HEK293 (cell line): ENCODE data around the gene AURKB.
A peak's percentile ranks its signal among the peaks of the same experiment; 100 is the strongest.

Experiments used
- BCL11A ChIP-seq: fragments of 450-650 bp; formaldehyde crosslinking; IDR thresholded peaks from 2 replicates; pipeline ENCODE4 v1.5.1; 2016; ENCODE audit warnings: low read depth, missing biosample characterization, missing genetic modification characterization
- HOXD13 ChIP-seq: sonication (generic); formaldehyde crosslinking; IDR thresholded peaks from 2 replicates; pipeline ENCODE4 v1.8.0; 2022; ENCODE audit warnings: missing genetic modification reagents, borderline replicate concordance
- SALL2 ChIP-seq: fragments of 450-650 bp; formaldehyde crosslinking; IDR thresholded peaks from 2 replicates; pipeline ENCODE4 v1.5.0; 2017; ENCODE audit warnings: missing biosample characterization, mild to moderate bottlenecking, missing genetic modification characterization, borderline replicate concordance
- YY2 ChIP-seq: fragments of 450-650 bp; formaldehyde crosslinking; IDR thresholded peaks from 2 replicates; pipeline ENCODE4 v1.5.1; 2016; ENCODE audit warnings: missing biosample characterization, missing genetic modification characterization
- ZBTB17 ChIP-seq: fragments of 450-650 bp; formaldehyde crosslinking; IDR thresholded peaks from 2 replicates; pipeline ENCODE4 v1.5.1; 2016; ENCODE audit warnings: missing biosample characterization, missing genetic modification characterization
- ZNF112 ChIP-seq: fragments of 450-650 bp; formaldehyde crosslinking; IDR thresholded peaks from 2 replicates; pipeline ENCODE4 v1.5.0; 2017; ENCODE audit warnings: missing biosample characterization, missing genetic modification characterization
- ZNF114 ChIP-seq: fragments of 450-650 bp; formaldehyde crosslinking; IDR thresholded peaks from 2 replicates; pipeline ENCODE4 v1.5.0; 2017; ENCODE audit warnings: missing biosample characterization, missing genetic modification characterization
- ZNF133 ChIP-seq: fragments of 450-650 bp; formaldehyde crosslinking; IDR thresholded peaks from 2 replicates; pipeline ENCODE4 v1.5.1; 2016; ENCODE audit warnings: missing biosample characterization, missing genetic modification characterization
- ZNF184 ChIP-seq: fragments of 450-650 bp; IDR thresholded peaks from 2 replicates; pipeline ENCODE4 v1.5.1; 2018; ENCODE audit warnings: missing biosample characterization, mild to moderate bottlenecking, missing genetic modification characterization
- ZNF214 ChIP-seq: fragments of 450-650 bp; formaldehyde crosslinking; IDR thresholded peaks from 2 replicates; pipeline ENCODE4 v1.5.1; 2017; ENCODE audit warnings: missing biosample characterization, mild to moderate bottlenecking, missing genetic modification characterization, borderline replicate concordance
- ZNF221 ChIP-seq: fragments of 450-650 bp; formaldehyde crosslinking; IDR thresholded peaks from 2 replicates; pipeline ENCODE4 v1.5.1; 2017; ENCODE audit warnings: missing biosample characterization, missing genetic modification characterization, borderline replicate concordance
- ZNF37A ChIP-seq: fragments of 450-650 bp; IDR thresholded peaks from 2 replicates; pipeline ENCODE4 v1.5.1; 2018; ENCODE audit warnings: missing biosample characterization, missing genetic modification characterization
- ZNF530 ChIP-seq: fragments of 450-650 bp; formaldehyde crosslinking; IDR thresholded peaks from 2 replicates; pipeline ENCODE4 v1.5.1; 2016; ENCODE audit warnings: low read depth, missing biosample characterization, missing genetic modification characterization
- ZNF626 ChIP-seq: fragments of 450-650 bp; sonication (Bioruptor Pico); formaldehyde crosslinking; IDR thresholded peaks from 2 replicates; pipeline ENCODE4 v1.5.1; 2018; ENCODE audit warnings: missing biosample characterization, missing genetic modification characterization, inconsistent platforms
- ZNF677 ChIP-seq: fragments of 450-650 bp; IDR thresholded peaks from 2 replicates; pipeline ENCODE4 v1.5.0; 2018; ENCODE audit warnings: missing biosample characterization, mild to moderate bottlenecking, missing genetic modification characterization, moderate library complexity
- ZNF768 ChIP-seq: fragments of 450-650 bp; formaldehyde crosslinking; IDR thresholded peaks from 2 replicates; pipeline ENCODE4 v1.5.1; 2018; ENCODE audit warnings: missing biosample characterization, mild to moderate bottlenecking, missing genetic modification characterization
- ZNF777 ChIP-seq: fragments of 450-650 bp; formaldehyde crosslinking; IDR thresholded peaks from 2 replicates; pipeline ENCODE4 v1.5.1; 2017; ENCODE audit warnings: missing biosample characterization, missing genetic modification characterization, borderline replicate concordance
- ZSCAN16 ChIP-seq: fragments of 450-650 bp; formaldehyde crosslinking; IDR thresholded peaks from 2 replicates; pipeline ENCODE4 v1.5.1; 2016; ENCODE audit warnings: missing biosample characterization, missing genetic modification characterization
- ZSCAN23 ChIP-seq: fragments of 450-650 bp; formaldehyde crosslinking; IDR thresholded peaks from 2 replicates; pipeline ENCODE4 v1.5.1; 2016; ENCODE audit warnings: missing biosample characterization, missing genetic modification characterization
- TF ChIP-seq, protein P1 (sequence below): fragments of 450-650 bp; formaldehyde crosslinking; IDR thresholded peaks from 2 replicates; pipeline ENCODE4 v1.5.1; 2016; ENCODE audit warnings: missing biosample characterization, missing genetic modification characterization
- TF ChIP-seq, protein P2 (sequence below): fragments of 450-650 bp; formaldehyde crosslinking; IDR thresholded peaks from 2 replicates; pipeline ENCODE4 v1.5.1; 2016; ENCODE audit warnings: missing biosample characterization, missing genetic modification characterization
- TF ChIP-seq, protein P3 (sequence below): fragments of 450-650 bp; formaldehyde crosslinking; IDR thresholded peaks from 2 replicates; pipeline ENCODE4 v1.5.1; 2017; ENCODE audit warnings: missing biosample characterization, missing genetic modification characterization
- TF ChIP-seq, protein P4 (sequence below): sonication (generic); formaldehyde crosslinking; IDR thresholded peaks from 2 replicates; pipeline ENCODE4 v1.8.1; 2022; ENCODE audit warnings: mild to moderate bottlenecking, moderate library complexity, missing genetic modification reagents
- TF ChIP-seq, protein P5 (sequence below): IDR thresholded peaks from 2 replicates; pipeline ENCODE4 v1.6.1; 2011; ENCODE audit warnings: mild to moderate bottlenecking, low read depth, low read length, borderline replicate concordance
- TF ChIP-seq, protein P6 (sequence below): fragments of 450-650 bp; formaldehyde crosslinking; IDR thresholded peaks from 2 replicates; pipeline ENCODE4 v1.5.1; 2016; ENCODE audit warnings: missing biosample characterization, missing genetic modification characterization

AURKB gene

DNA sequence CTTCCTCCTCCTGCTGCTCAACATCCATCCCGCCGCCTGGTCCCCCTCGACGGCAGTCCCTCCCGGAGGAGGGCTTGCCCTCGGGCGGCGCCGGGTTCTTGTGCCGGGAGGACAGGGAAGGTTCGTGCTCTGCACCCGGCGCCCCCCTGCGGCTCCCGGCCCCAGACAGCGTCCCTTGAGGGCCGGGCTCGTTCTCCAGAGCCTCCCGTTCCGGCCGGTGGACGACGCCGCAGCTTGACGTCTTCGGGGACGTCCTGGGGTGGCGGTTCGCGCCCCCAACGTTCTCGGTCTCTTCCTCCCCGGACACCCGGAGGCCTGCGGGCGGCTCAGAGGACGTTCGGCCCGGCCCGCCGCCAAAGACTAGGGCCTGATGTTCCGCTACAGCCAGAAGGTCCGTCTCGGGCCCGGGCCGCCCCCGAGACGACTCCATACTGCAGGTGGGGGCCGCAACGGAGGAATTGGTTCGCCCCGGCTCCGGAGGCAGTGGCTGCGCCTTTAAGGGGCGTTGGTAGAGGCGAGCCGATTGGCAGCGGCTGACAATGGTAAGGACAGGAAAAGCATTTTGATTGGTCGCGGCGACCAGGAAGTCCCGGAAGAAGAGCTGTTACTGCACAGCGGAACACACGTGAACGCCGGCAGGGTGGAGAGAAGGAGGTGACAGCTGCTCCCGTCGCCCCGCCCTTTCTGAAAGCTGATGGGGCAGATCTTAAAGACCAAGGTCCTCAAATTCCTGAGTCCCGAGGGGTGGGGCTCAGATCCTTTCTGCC is 20.5 kb downstream of the AURKB start, which contains the start of gene BORCS6 (continued):
- TF ChIP-seq ZNF777 (tag by site-specific recombination): peak; percentile 90; the same call in 1 of the 2 replicates
- 0 out of 2 replicates have a peak, but pooled peaks have one; percentile 29 for TF ChIP-seq ZSCAN16 (tag by site-specific recombination)
- TF ChIP-seq ZNF221 (tag by site-specific recombination): no peak
- no peak for TF ChIP-seq ZNF626 (tag by site-specific recombination)
- no peak for TF ChIP-seq YY2 (tag by site-specific recombination)
- TF ChIP-seq HOXD13: no peak
- no peak for TF ChIP-seq ZNF133 (tag by site-specific recombination)
- TF ChIP-seq, protein P1, sequence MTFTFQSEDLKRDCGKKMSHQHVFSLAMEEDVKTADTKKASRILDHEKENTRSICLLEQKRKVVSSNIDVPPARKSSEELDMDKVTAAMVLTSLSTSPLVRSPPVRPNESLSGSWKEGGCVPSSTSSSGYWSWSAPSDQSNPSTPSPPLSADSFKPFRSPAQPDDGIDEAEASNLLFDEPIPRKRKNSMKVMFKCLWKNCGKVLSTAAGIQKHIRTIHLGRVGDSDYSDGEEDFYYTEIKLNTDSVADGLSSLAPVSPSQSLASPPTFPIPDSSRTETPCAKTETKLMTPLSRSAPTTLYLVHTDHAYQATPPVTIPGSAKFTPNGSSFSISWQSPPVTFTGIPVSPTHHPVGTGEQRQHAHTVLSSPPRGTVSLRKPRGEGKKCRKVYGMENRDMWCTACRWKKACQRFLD (tag by site-specific recombination): no peak
- TF ChIP-seq, protein P2, sequence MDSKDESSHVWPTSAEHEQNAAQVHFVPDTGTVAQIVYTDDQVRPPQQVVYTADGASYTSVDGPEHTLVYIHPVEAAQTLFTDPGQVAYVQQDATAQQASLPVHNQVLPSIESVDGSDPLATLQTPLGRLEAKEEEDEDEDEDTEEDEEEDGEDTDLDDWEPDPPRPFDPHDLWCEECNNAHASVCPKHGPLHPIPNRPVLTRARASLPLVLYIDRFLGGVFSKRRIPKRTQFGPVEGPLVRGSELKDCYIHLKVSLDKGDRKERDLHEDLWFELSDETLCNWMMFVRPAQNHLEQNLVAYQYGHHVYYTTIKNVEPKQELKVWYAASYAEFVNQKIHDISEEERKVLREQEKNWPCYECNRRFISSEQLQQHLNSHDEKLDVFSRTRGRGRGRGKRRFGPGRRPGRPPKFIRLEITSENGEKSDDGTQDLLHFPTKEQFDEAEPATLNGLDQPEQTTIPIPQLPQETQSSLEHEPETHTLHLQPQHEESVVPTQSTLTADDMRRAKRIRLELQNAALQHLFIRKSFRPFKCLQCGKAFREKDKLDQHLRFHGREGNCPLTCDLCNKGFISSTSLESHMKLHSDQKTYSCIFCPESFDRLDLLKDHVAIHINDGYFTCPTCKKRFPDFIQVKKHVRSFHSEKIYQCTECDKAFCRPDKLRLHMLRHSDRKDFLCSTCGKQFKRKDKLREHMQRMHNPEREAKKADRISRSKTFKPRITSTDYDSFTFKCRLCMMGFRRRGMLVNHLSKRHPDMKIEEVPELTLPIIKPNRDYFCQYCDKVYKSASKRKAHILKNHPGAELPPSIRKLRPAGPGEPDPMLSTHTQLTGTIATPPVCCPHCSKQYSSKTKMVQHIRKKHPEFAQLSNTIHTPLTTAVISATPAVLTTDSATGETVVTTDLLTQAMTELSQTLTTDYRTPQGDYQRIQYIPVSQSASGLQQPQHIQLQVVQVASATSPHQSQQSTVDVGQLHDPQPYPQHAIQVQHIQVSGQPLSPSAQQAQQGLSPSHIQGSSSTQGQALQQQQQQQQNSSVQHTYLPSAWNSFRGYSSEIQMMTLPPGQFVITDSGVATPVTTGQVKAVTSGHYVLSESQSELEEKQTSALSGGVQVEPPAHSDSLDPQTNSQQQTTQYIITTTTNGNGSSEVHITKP (tag by site-specific recombination): peak; percentile 98
- TF ChIP-seq, protein P3, sequence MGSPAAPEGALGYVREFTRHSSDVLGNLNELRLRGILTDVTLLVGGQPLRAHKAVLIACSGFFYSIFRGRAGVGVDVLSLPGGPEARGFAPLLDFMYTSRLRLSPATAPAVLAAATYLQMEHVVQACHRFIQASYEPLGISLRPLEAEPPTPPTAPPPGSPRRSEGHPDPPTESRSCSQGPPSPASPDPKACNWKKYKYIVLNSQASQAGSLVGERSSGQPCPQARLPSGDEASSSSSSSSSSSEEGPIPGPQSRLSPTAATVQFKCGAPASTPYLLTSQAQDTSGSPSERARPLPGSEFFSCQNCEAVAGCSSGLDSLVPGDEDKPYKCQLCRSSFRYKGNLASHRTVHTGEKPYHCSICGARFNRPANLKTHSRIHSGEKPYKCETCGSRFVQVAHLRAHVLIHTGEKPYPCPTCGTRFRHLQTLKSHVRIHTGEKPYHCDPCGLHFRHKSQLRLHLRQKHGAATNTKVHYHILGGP (tag by site-specific recombination): no peak
- TF ChIP-seq, protein P4, sequence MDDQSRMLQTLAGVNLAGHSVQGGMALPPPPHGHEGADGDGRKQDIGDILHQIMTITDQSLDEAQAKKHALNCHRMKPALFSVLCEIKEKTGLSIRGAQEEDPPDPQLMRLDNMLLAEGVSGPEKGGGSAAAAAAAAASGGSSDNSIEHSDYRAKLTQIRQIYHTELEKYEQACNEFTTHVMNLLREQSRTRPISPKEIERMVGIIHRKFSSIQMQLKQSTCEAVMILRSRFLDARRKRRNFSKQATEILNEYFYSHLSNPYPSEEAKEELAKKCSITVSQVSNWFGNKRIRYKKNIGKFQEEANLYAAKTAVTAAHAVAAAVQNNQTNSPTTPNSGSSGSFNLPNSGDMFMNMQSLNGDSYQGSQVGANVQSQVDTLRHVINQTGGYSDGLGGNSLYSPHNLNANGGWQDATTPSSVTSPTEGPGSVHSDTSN: 0 out of 2 replicates have a peak, but pooled peaks have one; percentile 7
- no peak for TF ChIP-seq ZNF184 (tag by site-specific recombination)
- TF ChIP-seq ZNF114 (tag by site-specific recombination): no peak
- TF ChIP-seq ZNF112 (tag by site-specific recombination): no peak
- no peak for TF ChIP-seq ZSCAN23
- peak; percentile 69; the same call in 1 of the 2 replicates for TF ChIP-seq BCL11A (tag by site-specific recombination)
- no peak for TF ChIP-seq ZNF768 (tag by site-specific recombination)
- peak; percentile 58 for TF ChIP-seq ZBTB17 (tag by site-specific recombination)
- no peak for TF ChIP-seq ZNF214 (tag by site-specific recombination)
- TF ChIP-seq ZNF37A: no peak
- TF ChIP-seq, protein P5, sequence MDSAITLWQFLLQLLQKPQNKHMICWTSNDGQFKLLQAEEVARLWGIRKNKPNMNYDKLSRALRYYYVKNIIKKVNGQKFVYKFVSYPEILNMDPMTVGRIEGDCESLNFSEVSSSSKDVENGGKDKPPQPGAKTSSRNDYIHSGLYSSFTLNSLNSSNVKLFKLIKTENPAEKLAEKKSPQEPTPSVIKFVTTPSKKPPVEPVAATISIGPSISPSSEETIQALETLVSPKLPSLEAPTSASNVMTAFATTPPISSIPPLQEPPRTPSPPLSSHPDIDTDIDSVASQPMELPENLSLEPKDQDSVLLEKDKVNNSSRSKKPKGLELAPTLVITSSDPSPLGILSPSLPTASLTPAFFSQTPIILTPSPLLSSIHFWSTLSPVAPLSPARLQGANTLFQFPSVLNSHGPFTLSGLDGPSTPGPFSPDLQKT: no peak
- no peak for TF ChIP-seq SALL2
- TF ChIP-seq, protein P6, sequence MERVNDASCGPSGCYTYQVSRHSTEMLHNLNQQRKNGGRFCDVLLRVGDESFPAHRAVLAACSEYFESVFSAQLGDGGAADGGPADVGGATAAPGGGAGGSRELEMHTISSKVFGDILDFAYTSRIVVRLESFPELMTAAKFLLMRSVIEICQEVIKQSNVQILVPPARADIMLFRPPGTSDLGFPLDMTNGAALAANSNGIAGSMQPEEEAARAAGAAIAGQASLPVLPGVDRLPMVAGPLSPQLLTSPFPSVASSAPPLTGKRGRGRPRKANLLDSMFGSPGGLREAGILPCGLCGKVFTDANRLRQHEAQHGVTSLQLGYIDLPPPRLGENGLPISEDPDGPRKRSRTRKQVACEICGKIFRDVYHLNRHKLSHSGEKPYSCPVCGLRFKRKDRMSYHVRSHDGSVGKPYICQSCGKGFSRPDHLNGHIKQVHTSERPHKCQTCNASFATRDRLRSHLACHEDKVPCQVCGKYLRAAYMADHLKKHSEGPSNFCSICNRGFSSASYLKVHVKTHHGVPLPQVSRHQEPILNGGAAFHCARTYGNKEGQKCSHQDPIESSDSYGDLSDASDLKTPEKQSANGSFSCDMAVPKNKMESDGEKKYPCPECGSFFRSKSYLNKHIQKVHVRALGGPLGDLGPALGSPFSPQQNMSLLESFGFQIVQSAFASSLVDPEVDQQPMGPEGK (tag by site-specific recombination): peak; percentile 97
- no peak for TF ChIP-seq ZNF530 (tag by site-specific recombination)
- no peak for TF ChIP-seq ZNF677 (tag by site-specific recombination)
